C4-2B (cell line): ENCODE measurements around the gene NOXA1.

ENCODE experiments used
- ZFX ChIP-seq: fragments of 450-650 bp; IDR thresholded peaks from 2 replicates; pipeline ENCODE4 v1.6.1; 2017
- TF ChIP-seq, protein P1 (sequence below): fragments of 450-650 bp; conservative IDR thresholded peaks from 2 replicates; pipeline ENCODE4 v1.5.1; 2017; ENCODE audit warnings: mild to moderate bottlenecking

DNA sequence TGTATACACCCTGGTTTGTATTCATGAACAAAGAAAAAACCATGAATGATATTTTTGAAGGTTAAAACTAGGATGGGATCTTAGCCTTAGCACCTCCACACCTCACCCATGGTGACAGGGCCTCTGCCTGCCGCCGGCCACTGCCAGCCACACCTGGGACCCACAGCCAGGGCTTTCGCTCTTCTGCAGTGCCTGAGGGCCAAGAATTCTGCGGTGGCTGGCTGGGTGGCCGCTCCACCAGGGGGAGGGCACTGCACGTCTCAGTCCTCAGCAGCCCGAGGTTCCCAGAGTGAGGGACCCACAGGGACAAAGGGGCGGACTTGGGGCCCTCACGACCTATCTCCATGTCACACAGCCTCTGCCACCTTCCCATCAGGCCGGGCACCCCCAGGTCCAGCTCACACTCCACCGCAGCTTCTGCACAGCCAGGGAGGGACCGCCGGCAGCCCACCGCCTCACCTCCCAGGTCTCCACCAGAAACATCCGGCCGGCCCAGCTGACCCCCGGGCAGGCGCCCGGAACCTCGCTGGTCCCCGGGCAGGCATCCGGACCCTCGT, 7.1 kb upstream of the NOXA1 start:
- TF ChIP-seq, protein P1, sequence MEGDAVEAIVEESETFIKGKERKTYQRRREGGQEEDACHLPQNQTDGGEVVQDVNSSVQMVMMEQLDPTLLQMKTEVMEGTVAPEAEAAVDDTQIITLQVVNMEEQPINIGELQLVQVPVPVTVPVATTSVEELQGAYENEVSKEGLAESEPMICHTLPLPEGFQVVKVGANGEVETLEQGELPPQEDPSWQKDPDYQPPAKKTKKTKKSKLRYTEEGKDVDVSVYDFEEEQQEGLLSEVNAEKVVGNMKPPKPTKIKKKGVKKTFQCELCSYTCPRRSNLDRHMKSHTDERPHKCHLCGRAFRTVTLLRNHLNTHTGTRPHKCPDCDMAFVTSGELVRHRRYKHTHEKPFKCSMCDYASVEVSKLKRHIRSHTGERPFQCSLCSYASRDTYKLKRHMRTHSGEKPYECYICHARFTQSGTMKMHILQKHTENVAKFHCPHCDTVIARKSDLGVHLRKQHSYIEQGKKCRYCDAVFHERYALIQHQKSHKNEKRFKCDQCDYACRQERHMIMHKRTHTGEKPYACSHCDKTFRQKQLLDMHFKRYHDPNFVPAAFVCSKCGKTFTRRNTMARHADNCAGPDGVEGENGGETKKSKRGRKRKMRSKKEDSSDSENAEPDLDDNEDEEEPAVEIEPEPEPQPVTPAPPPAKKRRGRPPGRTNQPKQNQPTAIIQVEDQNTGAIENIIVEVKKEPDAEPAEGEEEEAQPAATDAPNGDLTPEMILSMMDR, result no peak
- TF ChIP-seq ZFX, result no peak
